Measurements from ENCODE around the gene NEMP1.

The NEMP1 gene

GRCh38 chr12:57029457-57029856, 49.1 kb downstream of the NEMP1 start:
- DNase-seq (ENCODE audit: low spot score) = no peak
- Histone ChIP-seq H2BK120ac (ENCODE audit: low read depth, low read length) (no peak overlapping the region), H3K4me3 (ENCODE audit: low read length in 2 of 2) (no peak overlapping the region), H3K4me2 (ENCODE audit: insufficient read depth, low read length, poor library complexity, severe bottlenecking) (no peak overlapping the region), H3K79me1 (ENCODE audit: low read depth, low read length) (no peaks in the 10 kb centered on the region), H2BK12ac (ENCODE audit: low read length) (no peak overlapping the region), H3K36me3 (replicated peaks in 1 of 2; ENCODE audit: control insufficient read depth in 2 of 2, insufficient read depth in 2 of 2, low read length in 2 of 2) (no peaks in the 10 kb centered on the region), H3K23ac (ENCODE audit: low read depth, low read length, poor library complexity) (no peak overlapping the region), H2BK5ac (ENCODE audit: low read length) (peak overlapping the region; percentile 34), H3K27me3 (ENCODE audit: control insufficient read depth in 3 of 3, insufficient read depth in 3 of 3, low read depth in 1 of 3, low read length in 3 of 3) (peaks cover 0 to 43% (median 0%) of the 10 kb centered on the region in 3 experiments), H2AK5ac (ENCODE audit: low read depth, low read length) (peak overlapping the region; percentile 17), H2AFZ (ENCODE audit: low read length) (no peak overlapping the region), H3K4ac (ENCODE audit: low read length) (no peak overlapping the region), H3K9me3 (replicated peaks in 1 of 2; ENCODE audit: control insufficient read depth in 2 of 2, insufficient read depth in 1 of 2, low read depth in 1 of 2, low read length in 2 of 2) (no peaks in the 10 kb centered on the region), H4K91ac (ENCODE audit: low read depth, low read length, poor library complexity) (no peak overlapping the region), H3K27ac (replicated peaks; ENCODE audit: low read length) (no peak overlapping the region), H3K14ac (ENCODE audit: low read length) (no peak overlapping the region), H3K18ac (ENCODE audit: low read length) (no peak overlapping the region), H2BK15ac (ENCODE audit: low read length) (peak overlapping the region; percentile 7), H3K9ac (ENCODE audit: low read depth, low read length, poor library complexity) (no peak overlapping the region), H3K4me1 (ENCODE audit: control insufficient read depth in 2 of 2, insufficient read depth in 1 of 2, low read depth in 1 of 2, low read length in 2 of 2) (peaks cover 7 to 13% of the 10 kb centered on the region in 2 donors), H4K8ac (ENCODE audit: low read depth, low read length) (no peak overlapping the region)
- no CpG with 5 or more reads among the region's 7 CpGs for WGBS, 2 donors (ENCODE audit: extremely low coverage in 2 of 2, insufficient read length in 2 of 2, insufficient replicate concordance in 1 of 2)

- Histone ChIP-seq H2AK5ac (ENCODE audit: low read depth, low read length) (no peak overlapping the region), H2BK15ac (ENCODE audit: low read length) (no peak overlapping the region), H3K79me1 (ENCODE audit: low read depth, low read length) (no peaks in the 10 kb centered on the region), H4K8ac (ENCODE audit: low read depth, low read length) (no peak overlapping the region), H3K4ac (ENCODE audit: low read length) (no peak overlapping the region), H3K4me2 (ENCODE audit: insufficient read depth, low read length, poor library complexity, severe bottlenecking) (no peak overlapping the region), H3K4me3 (ENCODE audit: low read length in 2 of 2) (no peak overlapping the region), H3K14ac (ENCODE audit: low read length) (no peak overlapping the region), H2BK5ac (ENCODE audit: low read length) (no peak overlapping the region), H4K91ac (ENCODE audit: low read depth, low read length, poor library complexity) (no peak overlapping the region), H2BK12ac (ENCODE audit: low read length) (no peak overlapping the region), H3K9ac (ENCODE audit: low read depth, low read length, poor library complexity) (no peak overlapping the region), H3K23ac (ENCODE audit: low read depth, low read length, poor library complexity) (no peak overlapping the region), H2BK120ac (ENCODE audit: low read depth, low read length) (no peak overlapping the region), H2AFZ (ENCODE audit: low read length) (no peak overlapping the region), H3K9me3 (replicated peaks in 1 of 2; ENCODE audit: control insufficient read depth in 2 of 2, insufficient read depth in 1 of 2, low read depth in 1 of 2, low read length in 2 of 2) (no peaks in the 10 kb centered on the region), H3K36me3 (replicated peaks in 1 of 2; ENCODE audit: control insufficient read depth in 2 of 2, insufficient read depth in 2 of 2, low read length in 2 of 2) (no peaks in the 10 kb centered on the region), H3K4me1 (ENCODE audit: control insufficient read depth in 2 of 2, insufficient read depth in 1 of 2, low read depth in 1 of 2, low read length in 2 of 2) (peaks cover 7 to 13% of the 10 kb centered on the region in 2 donors), H3K27ac (replicated peaks; ENCODE audit: low read length) (no peak overlapping the region), H3K18ac (ENCODE audit: low read length) (no peak overlapping the region), H3K27me3 (ENCODE audit: control insufficient read depth in 3 of 3, insufficient read depth in 3 of 3, low read depth in 1 of 3, low read length in 3 of 3) (peaks cover 0 to 46% (median 0%) of the 10 kb centered on the region in 3 experiments)
- WGBS, 2 donors (ENCODE audit: extremely low coverage in 2 of 2, insufficient read length in 2 of 2, insufficient replicate concordance in 1 of 2) = no CpG with 5 or more reads among the region's 5 CpGs
- no peak for DNase-seq (ENCODE audit: low spot score)
Measured at GRCh38 chr12:57027805-57028153, 50.8 kb downstream of the NEMP1 start.

GRCh38 chr12:57027011-57027804, 51.4 kb downstream of the NEMP1 start:
- no peak overlapping the region for H4K91ac ChIP-seq (ENCODE audit: low read depth, low read length, poor library complexity)
- no peak overlapping the region for H3K23ac ChIP-seq (ENCODE audit: low read depth, low read length, poor library complexity)
- H3K4ac ChIP-seq (ENCODE audit: low read length) = no peak overlapping the region
- no peak overlapping the region for H3K14ac ChIP-seq (ENCODE audit: low read length)
- no CpG with 5 or more reads among the region's 13 CpGs for WGBS, 2 donors (ENCODE audit: extremely low coverage in 2 of 2, insufficient read length in 2 of 2, insufficient replicate concordance in 1 of 2)
- H3K79me1 ChIP-seq (ENCODE audit: low read depth, low read length) = no peaks in the 10 kb centered on the region
- no peak overlapping the region for H2BK5ac ChIP-seq (ENCODE audit: low read length)
- peaks cover 7 to 13% of the 10 kb centered on the region in 2 donors for H3K4me1 ChIP-seq (ENCODE audit: control insufficient read depth in 2 of 2, insufficient read depth in 1 of 2, low read depth in 1 of 2, low read length in 2 of 2)
- no peak overlapping the region for H3K4me3 ChIP-seq (ENCODE audit: low read length in 2 of 2)
- no peak overlapping the region for H2BK12ac ChIP-seq (ENCODE audit: low read length)
- H3K9ac ChIP-seq (ENCODE audit: low read depth, low read length, poor library complexity) = no peak overlapping the region
- H3K9me3 ChIP-seq (replicated peaks in 1 of 2; ENCODE audit: control insufficient read depth in 2 of 2, insufficient read depth in 1 of 2, low read depth in 1 of 2, low read length in 2 of 2) = no peaks in the 10 kb centered on the region
- no peak overlapping the region for H3K4me2 ChIP-seq (ENCODE audit: insufficient read depth, low read length, poor library complexity, severe bottlenecking)
- peaks cover 0 to 46% (median 0%) of the 10 kb centered on the region in 3 experiments for H3K27me3 ChIP-seq (ENCODE audit: control insufficient read depth in 3 of 3, insufficient read depth in 3 of 3, low read depth in 1 of 3, low read length in 3 of 3)
- H2BK15ac ChIP-seq (ENCODE audit: low read length) = no peak overlapping the region
- no peak overlapping the region for H2AK5ac ChIP-seq (ENCODE audit: low read depth, low read length)
- H2AFZ ChIP-seq (ENCODE audit: low read length) = peak overlapping the region; percentile 64
- no peak for DNase-seq (ENCODE audit: low spot score)
- H3K36me3 ChIP-seq (replicated peaks in 1 of 2; ENCODE audit: control insufficient read depth in 2 of 2, insufficient read depth in 2 of 2, low read length in 2 of 2) = no peaks in the 10 kb centered on the region
- no peak overlapping the region for H3K27ac ChIP-seq (replicated peaks; ENCODE audit: low read length)
- H3K18ac ChIP-seq (ENCODE audit: low read length) = no peak overlapping the region
- no peak overlapping the region for H4K8ac ChIP-seq (ENCODE audit: low read depth, low read length)
- H2BK120ac ChIP-seq (ENCODE audit: low read depth, low read length) = no peak overlapping the region

GRCh38 chr12:57025196-57025595, 53.4 kb downstream of the NEMP1 start:
- Histone ChIP-seq H3K4me2 (ENCODE audit: insufficient read depth, low read length, poor library complexity, severe bottlenecking) (no peak overlapping the region), H2BK12ac (ENCODE audit: low read length) (no peak overlapping the region), H3K4me1 (ENCODE audit: control insufficient read depth in 2 of 2, insufficient read depth in 1 of 2, low read depth in 1 of 2, low read length in 2 of 2) (peaks cover 0 to 5% of the 10 kb centered on the region in 2 donors), H2AK5ac (ENCODE audit: low read depth, low read length) (no peak overlapping the region), H2BK15ac (ENCODE audit: low read length) (no peak overlapping the region), H3K36me3 (replicated peaks in 1 of 2; ENCODE audit: control insufficient read depth in 2 of 2, insufficient read depth in 2 of 2, low read length in 2 of 2) (no peaks in the 10 kb centered on the region), H3K27ac (replicated peaks; ENCODE audit: low read length) (no peak overlapping the region), H3K4me3 (ENCODE audit: low read length in 2 of 2) (no peak overlapping the region), H3K23ac (ENCODE audit: low read depth, low read length, poor library complexity) (no peak overlapping the region), H3K4ac (ENCODE audit: low read length) (no peak overlapping the region), H3K79me1 (ENCODE audit: low read depth, low read length) (no peaks in the 10 kb centered on the region), H3K9ac (ENCODE audit: low read depth, low read length, poor library complexity) (no peak overlapping the region), H2BK5ac (ENCODE audit: low read length) (no peak overlapping the region), H2AFZ (ENCODE audit: low read length) (no peak overlapping the region), H3K27me3 (ENCODE audit: control insufficient read depth in 3 of 3, insufficient read depth in 3 of 3, low read depth in 1 of 3, low read length in 3 of 3) (peaks cover 0 to 56% (median 0%) of the 10 kb centered on the region in 3 experiments), H4K8ac (ENCODE audit: low read depth, low read length) (no peak overlapping the region), H3K9me3 (replicated peaks in 1 of 2; ENCODE audit: control insufficient read depth in 2 of 2, insufficient read depth in 1 of 2, low read depth in 1 of 2, low read length in 2 of 2) (no peaks in the 10 kb centered on the region), H4K91ac (ENCODE audit: low read depth, low read length, poor library complexity) (no peak overlapping the region), H2BK120ac (ENCODE audit: low read depth, low read length) (no peak overlapping the region), H3K14ac (ENCODE audit: low read length) (no peak overlapping the region), H3K18ac (ENCODE audit: low read length) (no peak overlapping the region)
- no CpG with 5 or more reads among the region's 2 CpGs for WGBS, 2 donors (ENCODE audit: extremely low coverage in 2 of 2, insufficient read length in 2 of 2, insufficient replicate concordance in 1 of 2)
- DNase-seq (ENCODE audit: low spot score) = no peak
